ENCODE measurements around the gene DDX24. TPM values are rescaled to one million over a fixed set of nuclear protein-coding genes. Genes with fewer than 3 reads are reported as not detected.
A peak's percentile ranks its signal among the peaks of the same experiment; 100 is the strongest.

The DDX24 gene
- total and polyA plus RNA-seq, 7 donors: 42.5 to 147 (median 109) TPM

DNA sequence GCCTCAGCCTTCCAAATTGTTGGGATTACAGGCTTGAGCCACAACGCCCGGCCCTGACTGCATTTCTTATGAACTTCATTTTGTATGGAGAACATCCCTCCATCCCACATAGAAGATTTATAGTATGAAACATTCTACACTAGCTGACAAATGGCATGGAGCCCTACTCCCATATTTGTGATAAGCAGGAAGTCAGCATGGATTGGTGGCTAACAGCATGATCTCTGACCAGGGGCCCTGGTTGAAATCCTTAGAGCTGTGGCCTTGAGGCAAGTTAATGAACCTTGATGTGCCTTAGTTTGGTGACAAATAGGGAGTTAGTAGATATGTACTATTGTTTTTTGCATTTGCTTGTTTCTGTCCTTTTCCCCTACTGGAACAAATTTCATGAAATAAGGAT lies 12.4 kb upstream of the DDX24 start:
- no peaks in the 10 kb centered on the region for H3K4me1 ChIP-seq

GRCh38 chr14:94089479-94089878 lies 8.5 kb upstream of the DDX24 start:
- 94 to 97% methylated on average over 4 of the region's 4 CpGs for WGBS, 2 donors
- H3K27ac ChIP-seq: no peak overlapping the region
- no peak for TF ChIP-seq POLR2A (IDR thresholded peaks at IDR 0.05)
- no peak for TF ChIP-seq POLR2AphosphoS5 (IDR thresholded peaks at IDR 0.05)
- no peak for TF ChIP-seq EP300 (IDR thresholded peaks at IDR 0.05)
- TF ChIP-seq, protein P1, sequence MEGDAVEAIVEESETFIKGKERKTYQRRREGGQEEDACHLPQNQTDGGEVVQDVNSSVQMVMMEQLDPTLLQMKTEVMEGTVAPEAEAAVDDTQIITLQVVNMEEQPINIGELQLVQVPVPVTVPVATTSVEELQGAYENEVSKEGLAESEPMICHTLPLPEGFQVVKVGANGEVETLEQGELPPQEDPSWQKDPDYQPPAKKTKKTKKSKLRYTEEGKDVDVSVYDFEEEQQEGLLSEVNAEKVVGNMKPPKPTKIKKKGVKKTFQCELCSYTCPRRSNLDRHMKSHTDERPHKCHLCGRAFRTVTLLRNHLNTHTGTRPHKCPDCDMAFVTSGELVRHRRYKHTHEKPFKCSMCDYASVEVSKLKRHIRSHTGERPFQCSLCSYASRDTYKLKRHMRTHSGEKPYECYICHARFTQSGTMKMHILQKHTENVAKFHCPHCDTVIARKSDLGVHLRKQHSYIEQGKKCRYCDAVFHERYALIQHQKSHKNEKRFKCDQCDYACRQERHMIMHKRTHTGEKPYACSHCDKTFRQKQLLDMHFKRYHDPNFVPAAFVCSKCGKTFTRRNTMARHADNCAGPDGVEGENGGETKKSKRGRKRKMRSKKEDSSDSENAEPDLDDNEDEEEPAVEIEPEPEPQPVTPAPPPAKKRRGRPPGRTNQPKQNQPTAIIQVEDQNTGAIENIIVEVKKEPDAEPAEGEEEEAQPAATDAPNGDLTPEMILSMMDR (IDR thresholded peaks at IDR 0.05): no peak
- H3K4me3 ChIP-seq: no peak overlapping the region
- no peaks in the 10 kb centered on the region for H3K27me3 ChIP-seq
- no peaks in the 10 kb centered on the region for H3K36me3 ChIP-seq
- H3K9me3 ChIP-seq: no peaks in the 10 kb centered on the region
- no peaks in the 10 kb centered on the region for H3K4me1 ChIP-seq
- intact Hi-C loops (cut with DNase I): no loop called here
- no peak for DNase-seq

More for the DNA sequence above, 12.4 kb upstream of the DDX24 start:
- Histone ChIP-seq H3K4me3 (no peak overlapping the region), H3K36me3 (peaks cover 0 to 5% (median 0%) of the 10 kb centered on the region in 4 donors), H3K27ac (no peak overlapping the region), H3K9me3 (no peaks in the 10 kb centered on the region), H3K27me3 (no peaks in the 10 kb centered on the region)
- WGBS, 2 donors: 97 to 98% methylated on average over 2 of the region's 2 CpGs
- DNase-seq: no peak
- intact Hi-C loops (cut with DNase I): no loop called here
- TF ChIP-seq EP300 (IDR thresholded peaks at IDR 0.05): no peak

- DNase-seq: no peak
- H3K4me3 ChIP-seq: no peak overlapping the region
- H3K27me3 ChIP-seq: no peaks in the 10 kb centered on the region
- intact Hi-C loops (cut with DNase I): no loop called here
- H3K36me3 ChIP-seq: no peaks in the 10 kb centered on the region
- no peak overlapping the region for H3K27ac ChIP-seq
- WGBS, 2 donors: 95% methylated on average over 5 of the region's 5 CpGs
- TF ChIP-seq, protein P1 (IDR thresholded peaks at IDR 0.05): no peak
- TF ChIP-seq POLR2AphosphoS5 (IDR thresholded peaks at IDR 0.05): no peak
- H3K4me1 ChIP-seq: no peaks in the 10 kb centered on the region
- no peaks in the 10 kb centered on the region for H3K9me3 ChIP-seq
These were observed 7.5 kb upstream of the DDX24 start for GRCh38 chr14:94088516-94088915.

- no peaks in the 10 kb centered on the region for H3K27me3 ChIP-seq
- intact Hi-C loops (cut with DNase I): no loop called here
- TF ChIP-seq POLR2A (IDR thresholded peaks at IDR 0.05): no peak
- no peaks in the 10 kb centered on the region for H3K4me1 ChIP-seq
- H3K27ac ChIP-seq: no peak overlapping the region
- H3K36me3 ChIP-seq: no peaks in the 10 kb centered on the region
- WGBS, 2 donors: 71 to 75% methylated on average over 4 of the region's 4 CpGs
- no peaks in the 10 kb centered on the region for H3K9me3 ChIP-seq
- no peak overlapping the region for H3K4me3 ChIP-seq
- no peak for DNase-seq
These were observed 6.9 kb upstream of the DDX24 start for GRCh38 chr14:94087891-94088290.

- H3K4me3 ChIP-seq: peak overlapping the region; percentile 88 to 98 (median 92)
- whole genome bisulfite sequencing, 2 donors: 0 to 1% methylated on average over 19 of the region's 19 CpGs
- peaks cover 0 to 47% (median 40%) of the 10 kb centered on the region in 4 donors for H3K4me1 ChIP-seq
- H3K36me3 ChIP-seq: peaks cover 0 to 22% (median 7%) of the 10 kb centered on the region in 4 donors
- no peaks in the 10 kb centered on the region for H3K9me3 ChIP-seq
- TF ChIP-seq, protein P1 (IDR thresholded peaks at IDR 0.05): no peak
- TF ChIP-seq POLR2A (IDR thresholded peaks at IDR 0.05) (no peak), POLR2AphosphoS5 (IDR thresholded peaks at IDR 0.05) (no peak), EP300 (IDR thresholded peaks at IDR 0.05) (no peak)
- H3K27ac ChIP-seq: peak overlapping the region; percentile 88 to 97 (median 95)
- DNase-seq: no peak
- intact Hi-C loops (cut with DNase I): loop anchor here (2.0 kb wide), 2 partner anchors 47 to 93 kb away; partner anchors contain the start of genes IFI27L2 and PPP4R4
- H3K27me3 ChIP-seq: no peaks in the 10 kb centered on the region
These were observed 401 bp upstream of the DDX24 start for GRCh38 chr14:94081386-94081820.

All from sigmoid colon (tissue), 7 donors.